ENCODE data around the gene IRF6. TPM values are rescaled to one million over a fixed set of nuclear protein-coding genes. Genes with fewer than 3 reads are reported as not detected.

IRF6 gene
- total and polyA plus RNA-seq, 2 donors (not counting 1 experiment from before 2014, with no cell fraction given), result 0.18 to 1.1 TPM

- peak within 1 kb of the TSS; percentile 92 for H3K4me3 Mint-ChIP-seq
- H3K9ac ChIP-seq (ENCODE audit: low read length), result peak within 1 kb of the TSS; percentile 84
- 0% methylated on average over 8 of the region's 10 CpGs for WGBS (ENCODE audit: insufficient coverage)
- H3K4me2 ChIP-seq (replicated peaks; ENCODE audit: low read depth, low read length, poor library complexity, severe bottlenecking), result peak within 1 kb of the TSS; percentile 72
- ChIA-PET CTCF (interaction anchor here (0.7 to 3.5 kb wide), 11 partner anchors 8 to 186 kb away, joined by 3 to 15 read pairs (median 5); partner anchors contain the start of genes C1orf74 and UTP25), POLR2A (interaction anchor here (0.9 to 4.0 kb wide), 6 partner anchors 12 to 1675 kb away, joined by 3 to 40 read pairs (median 6); partner anchors contain the start of genes C1orf74, IRF6 and UTP25)
- H3K27me3 Mint-ChIP-seq, result no peaks in the 10 kb centered on the region
- H4K20me1 ChIP-seq (ENCODE audit: control insufficient read depth, insufficient read depth, low read length, poor library complexity, severe bottlenecking), result peaks cover 31% of the 10 kb centered on the region
- ATAC-seq (ENCODE audit: low read depth) (peak; percentile 96), DNase-seq (peak; percentile 85)
- H3K9me3 ChIP-seq (ENCODE audit: control extremely low read depth in 1 of 3, control insufficient read depth in 2 of 3, insufficient read depth in 1 of 3, low read length in 2 of 3), result no peaks in the 10 kb centered on the region
- H3K36me3 ChIP-seq (replicated peaks in 1 of 2; ENCODE audit: control extremely low read depth in 1 of 2, control insufficient read depth in 1 of 2, extremely low read depth in 1 of 2, insufficient read depth in 2 of 2, low read length in 1 of 2), result peaks cover 2 to 32% of the 10 kb centered on the region in 2 experiments
- H3K27me3 ChIP-seq (replicated peaks in 1 of 4; ENCODE audit: control extremely low read depth in 1 of 4, control insufficient read depth in 3 of 4, insufficient read depth in 4 of 4, low read length in 3 of 4), result no peaks in the 10 kb centered on the region
- peaks cover 62 to 82% of the 10 kb centered on the region in 2 donors for H3K4me1 ChIP-seq (ENCODE audit: control insufficient read depth in 2 of 2, insufficient read depth in 2 of 2, low read length in 2 of 2)
- H3K27ac Mint-ChIP-seq, result peak within 1 kb of the TSS; percentile 95
- H3K27ac ChIP-seq (ENCODE audit: low read length in 2 of 2), result peak within 1 kb of the TSS; percentile 67 to 86
- peak within 1 kb of the TSS; percentile 59 to 80 (median 69) for H3K4me3 ChIP-seq (ENCODE audit: control extremely low read depth in 1 of 5, extremely low read depth in 1 of 5, insufficient read depth in 1 of 5, low read depth in 2 of 5, low read length in 4 of 5)
- peaks cover 70% of the 10 kb centered on the region for H3K4me1 Mint-ChIP-seq
- intact Hi-C loops (cut with micrococcal nuclease), result loop anchor here (1.0 to 10.0 kb wide), 5 partner anchors 9 to 81 kb away; partner anchors contain the start of genes C1orf74 and G0S2
- H3K79me2 ChIP-seq (ENCODE audit: control insufficient read depth, insufficient read depth, low read length), result peaks cover 58% of the 10 kb centered on the region
- H3K9me3 Mint-ChIP-seq (ENCODE audit: insufficient read depth), result no peaks in the 10 kb centered on the region
- peak within 1 kb of the TSS; percentile 68 for H2AFZ ChIP-seq (ENCODE audit: insufficient read depth, low read depth, low read length, poor library complexity, severe bottlenecking)
- TF ChIP-seq CTCF (IDR thresholded peaks at IDR 0.05) (no peak), EZH2 (IDR thresholded peaks at IDR 0.05; ENCODE audit: borderline replicate concordance, insufficient read depth, low read depth, low read length, poor library complexity, severe bottlenecking) (no peak)
Observed at GRCh38 chr1:209755926-209756614, 49.9 kb downstream of the IRF6 start, which contains the start of gene TRAF3IP3. Gene TRAF3IP3, plus strand, starts transcription at chr1:209756053. Its CDS starts 3,987 bp downstream, at chr1:209760040.

All from B cell (primary cell).